ENCODE results near the gene FUNDC1. TPM values are rescaled to one million over a fixed set of nuclear protein-coding genes. Genes with fewer than 3 reads are reported as not detected.

FUNDC1 gene
- total RNA-seq, 1 donor from 2014 or later: 2.4 TPM

DNA sequence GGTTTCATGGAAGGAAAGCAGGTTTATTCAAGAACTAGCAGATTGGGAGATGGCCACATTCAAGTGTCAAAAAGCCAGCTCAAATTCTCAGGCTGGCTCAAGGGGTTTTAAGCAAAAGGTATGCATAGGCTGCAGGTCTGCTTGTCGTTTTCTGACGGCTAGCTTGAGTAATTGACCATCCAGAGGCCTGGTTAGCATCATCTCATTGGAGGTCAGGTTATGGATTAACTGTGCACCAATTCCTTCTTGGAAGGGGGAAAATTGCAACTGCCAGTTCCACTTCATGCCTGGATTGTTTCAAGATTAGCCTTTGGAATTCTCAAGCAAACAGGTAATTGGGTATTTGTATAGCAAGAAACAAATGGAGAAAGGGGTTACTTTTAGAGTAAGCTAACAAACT, 62.1 kb downstream of the FUNDC1 start:
- Histone ChIP-seq H3K27me3 (no peaks in the 10 kb centered on the region), H3K4me1 (no peaks in the 10 kb centered on the region), H3K9me3 (no peaks in the 10 kb centered on the region), H3K36me3 (no peaks in the 10 kb centered on the region), H3K27ac (no peak overlapping the region), H3K4me3 (no peak overlapping the region)
- intact Hi-C loops (cut with DNase I): no loop called here
- TF ChIP-seq, protein P1, sequence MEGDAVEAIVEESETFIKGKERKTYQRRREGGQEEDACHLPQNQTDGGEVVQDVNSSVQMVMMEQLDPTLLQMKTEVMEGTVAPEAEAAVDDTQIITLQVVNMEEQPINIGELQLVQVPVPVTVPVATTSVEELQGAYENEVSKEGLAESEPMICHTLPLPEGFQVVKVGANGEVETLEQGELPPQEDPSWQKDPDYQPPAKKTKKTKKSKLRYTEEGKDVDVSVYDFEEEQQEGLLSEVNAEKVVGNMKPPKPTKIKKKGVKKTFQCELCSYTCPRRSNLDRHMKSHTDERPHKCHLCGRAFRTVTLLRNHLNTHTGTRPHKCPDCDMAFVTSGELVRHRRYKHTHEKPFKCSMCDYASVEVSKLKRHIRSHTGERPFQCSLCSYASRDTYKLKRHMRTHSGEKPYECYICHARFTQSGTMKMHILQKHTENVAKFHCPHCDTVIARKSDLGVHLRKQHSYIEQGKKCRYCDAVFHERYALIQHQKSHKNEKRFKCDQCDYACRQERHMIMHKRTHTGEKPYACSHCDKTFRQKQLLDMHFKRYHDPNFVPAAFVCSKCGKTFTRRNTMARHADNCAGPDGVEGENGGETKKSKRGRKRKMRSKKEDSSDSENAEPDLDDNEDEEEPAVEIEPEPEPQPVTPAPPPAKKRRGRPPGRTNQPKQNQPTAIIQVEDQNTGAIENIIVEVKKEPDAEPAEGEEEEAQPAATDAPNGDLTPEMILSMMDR (IDR thresholded peaks at IDR 0.05): no peak
- no peak for DNase-seq (ENCODE audit: low spot score in 2 of 2)

DNA sequence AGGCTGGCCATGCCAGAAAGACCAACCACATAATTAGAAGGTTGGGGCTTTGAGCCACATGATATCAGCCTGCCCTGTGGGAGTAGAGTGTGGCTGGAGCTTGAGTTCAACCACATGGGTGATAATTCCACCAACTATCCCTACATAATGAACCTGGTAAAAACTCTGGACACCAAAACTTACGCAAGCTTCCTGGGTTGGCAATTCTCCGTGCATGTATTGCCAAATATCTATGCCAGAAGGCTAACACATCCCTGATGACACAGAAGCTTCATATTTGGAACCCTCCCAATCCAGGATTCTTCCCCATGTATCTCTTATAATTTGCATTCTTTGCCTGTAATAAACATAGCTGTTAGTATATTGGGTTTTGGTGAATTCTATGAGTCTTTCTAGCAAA, 68.2 kb downstream of the FUNDC1 start:
- TF ChIP-seq, protein P1 (IDR thresholded peaks at IDR 0.05): no peak
- Histone ChIP-seq H3K9me3 (no peaks in the 10 kb centered on the region), H3K27ac (no peak overlapping the region), H3K4me1 (no peaks in the 10 kb centered on the region), H3K4me3 (no peak overlapping the region), H3K36me3 (no peaks in the 10 kb centered on the region), H3K27me3 (no peaks in the 10 kb centered on the region)
- DNase-seq (ENCODE audit: low spot score in 2 of 2): no peak
- intact Hi-C loops (cut with DNase I): no loop called here

Other genes with a start within 250 kb of the FUNDC1 start
- gene EFHC2, start 199.2 kb downstream of the FUNDC1 start, total RNA-seq: not detected